GM12878 (cell line): ENCODE measurements around the gene CKAP5. TPM values are rescaled to one million over a fixed set of nuclear protein-coding genes. Genes with fewer than 3 reads are reported as not detected.

Experiments
- ATAC-seq: fragments of 200-7000 bp; cut with Tn5 transposase; 3 replicates; pipeline ENCODE4 v1.9.1; 2020; ENCODE audit warnings: mild to moderate bottlenecking, moderate library complexity
- BruUV-seq: library from RNA; stranded (reverse); fragments of 400-500 nt; replicated peaks from 2 replicates; lab custom pipeline; 2021; lab: Mats Ljungman, UMichigan
- CTCF ChIA-PET: fragments of 300-600 bp; sonication (Branson Sonifier 250); formaldehyde crosslinking; extraction: SDS; loops from one replicate; lab custom pipeline; 2021; ENCODE audit warnings: inconsistent platforms; lab: Yijun Ruan, JAX
- POLR2A ChIA-PET: fragments of 350-600 bp; formaldehyde crosslinking; extraction: SDS; loops from one replicate; lab custom pipeline; 2021; ENCODE audit warnings: inconsistent platforms; lab: Charles Lee
- RAD21 ChIA-PET: fragments of 300-600 bp; sonication (Branson Sonifier 250); formaldehyde crosslinking; loops from one replicate; lab custom pipeline; 2023; ENCODE audit warnings: antibody characterized with exemption; ENCODE audit not compliant: unreplicated experiment; lab: Charles Lee
- SMC1A ChIA-PET: fragments of 300-600 bp; sonication (Branson Sonifier 250); formaldehyde crosslinking; loops from one replicate; lab custom pipeline; 2023; ENCODE audit not compliant: unreplicated experiment, uncharacterized antibody; lab: Charles Lee
- DNase-seq: peaks from one replicate; pipeline ENCODE4 v3.0.0-alpha.2; 2011; ENCODE audit warnings: low read depth, low spot score
- FAIRE-seq: peaks from 3 replicates; lab custom pipeline; 2011; peaks lifted over from hg19 to GRCh38; lab: Jason Lieb, UNC
- H2AFZ ChIP-seq: 2 replicates; pipeline ENCODE4 v1.6.0; 2011; ENCODE audit warnings: low read depth, low read length, control low read depth; ENCODE audit not compliant: control insufficient read depth
- H3K27ac ChIP-seq: 2 replicates; pipeline ENCODE4 v1.5.1; 2011; ENCODE audit warnings: control low read depth; ENCODE audit not compliant: control insufficient read depth, insufficient read depth
- H3K27me3 ChIP-seq, 2 experiments: replicated peaks in 1 of 2; 2 replicates each; pipeline versions ENCODE4 v1.6.0 to v1.6.1; 2011; ENCODE audit warnings: low read length in 1 of 2; ENCODE audit not compliant: control insufficient read depth in 2 of 2, insufficient read depth in 2 of 2
- H3K36me3 ChIP-seq, 2 experiments: 2 replicates each; pipeline ENCODE4 v1.5.1; 2011; ENCODE audit warnings: low read length in 1 of 2; ENCODE audit not compliant: control insufficient read depth in 2 of 2, insufficient read depth in 2 of 2
- H3K4me1 ChIP-seq: 2 replicates; pipeline ENCODE4 v1.6.1; 2011; ENCODE audit warnings: mild to moderate bottlenecking, low read length, moderate library complexity, mixed read lengths; ENCODE audit not compliant: control insufficient read depth, insufficient read depth
- H3K4me2 ChIP-seq: 2 replicates; pipeline ENCODE4 v1.6.0; 2011; ENCODE audit warnings: control low read depth; ENCODE audit not compliant: control insufficient read depth, insufficient read depth
- H3K4me3 ChIP-seq: fragments of 200-600 bp; sonication (generic); 2 replicates; pipeline ENCODE4 v1.5.1; 2016
- H3K79me2 ChIP-seq: 2 replicates; pipeline ENCODE4 v1.6.0; 2011; ENCODE audit warnings: low read length; ENCODE audit not compliant: control insufficient read depth, insufficient read depth
- H3K9ac ChIP-seq: 2 replicates; pipeline ENCODE4 v1.8.0; 2011; ENCODE audit warnings: low read length, control low read depth, mixed read lengths; ENCODE audit not compliant: control insufficient read depth, insufficient read depth
- H3K9me3 ChIP-seq: replicated peaks from 3 replicates; pipeline ENCODE4 v1.5.1; 2011; ENCODE audit warnings: mild to moderate bottlenecking, low read length; ENCODE audit not compliant: control insufficient read depth, insufficient read depth
- H4K20me1 ChIP-seq: 2 replicates; pipeline ENCODE4 v1.6.0; 2011; ENCODE audit not compliant: control insufficient read depth, insufficient read depth
- CREM ChIP-seq: IDR thresholded peaks from 2 replicates; pipeline ENCODE4 v1.6.1; 2014; ENCODE audit warnings: antibody characterized with exemption, low read depth
- GABPA ChIP-seq: IDR thresholded peaks from 2 replicates; pipeline ENCODE4 v1.6.1; 2014; ENCODE audit warnings: antibody characterized with exemption, low read depth, mild to moderate bottlenecking, inconsistent platforms
- POU2F2 ChIP-seq: IDR thresholded peaks from 3 replicates; pipeline ENCODE4 v1.6.1; 2011; ENCODE audit warnings: low read depth, mild to moderate bottlenecking, low read length, borderline replicate concordance
- SPI1 ChIP-seq: IDR thresholded peaks from 2 replicates; pipeline ENCODE4 v1.6.1; 2011; ENCODE audit warnings: low read depth, mild to moderate bottlenecking, low read length, moderate library complexity, borderline replicate concordance; ENCODE audit not compliant: insufficient read depth
- WGBS: methylation state at CpG from one replicate; pipeline ENCODE4 v1.1.6; 2016; ENCODE audit warnings: low lambda C conversion rate; ENCODE audit not compliant: insufficient replicate concordance, insufficient coverage; ENCODE audit errors: missing lambda C conversion rate; 5-methylcytosine and 5-hydroxymethylcytosine counted together
- in situ Hi-C: fragments of 300-500 bp; cut with MboI; formaldehyde crosslinking; loops from 9 replicates; pipeline ENCODE4 v1.14.3; 2018; ENCODE audit warnings: mixed read lengths
- intact Hi-C: fragments of 100-400 bp; cut with micrococcal nuclease; formaldehyde crosslinking; loops from one replicate; pipeline ENCODE4 v1.14.2; 2022; ENCODE audit not compliant: unreplicated experiment
- polyA plus RNA-seq, 11 experiments: library from polyadenylated mRNA; depleted of rRNA in 4 of 11; unstranded in 6 of 11; stranded (reverse) in 5 of 11; fragments of >200 nt; fragmentation: Nextera tagmentation in 4 of 11; fragmentation: Illumina TruSeq in 1 of 11; extraction: Ambion mirVana in 4 of 11; extraction: Trizol in 1 of 11; gene quantifications; 1 replicate in 1 of 11; 2 replicates in 10 of 11; pipeline versions ENCODE4 v1.2.1 to v1.2.3, GENCODE V29; 2011 to 2016; ENCODE audit warnings: inconsistent platforms in 2 of 11, missing spikeins in 2 of 11, low read depth in 1 of 11
- total RNA-seq, 4 experiments: library from RNA; depleted of rRNA in 3 of 4; stranded (reverse); fragments of >200 nt in 3 of 4; fragmentation: Illumina TruSeq in 1 of 4; extraction: Trizol in 1 of 4; gene quantifications; 2 replicates each; pipeline versions ENCODE4 v1.2.1 to v1.2.3, GENCODE V29; 2013 to 2021
- TF ChIP-seq, protein P1 (sequence below): fragments of 450-650 bp; IDR thresholded peaks from 2 replicates; pipeline ENCODE4 v1.6.1; 2018; ENCODE audit warnings: mild to moderate bottlenecking, low read depth, moderate library complexity; ENCODE audit not compliant: partially characterized antibody
- TF ChIP-seq, protein P2 (sequence below): IDR thresholded peaks from 2 replicates; pipeline ENCODE4 v1.6.1; 2011; ENCODE audit warnings: borderline replicate concordance, low read depth, mild to moderate bottlenecking, moderate library complexity, low read length; ENCODE audit not compliant: insufficient read depth, poor library complexity, severe bottlenecking
- TF ChIP-seq, protein P3 (sequence below): IDR thresholded peaks from 2 replicates; pipeline ENCODE4 v1.6.1; 2011; ENCODE audit warnings: low read depth, mild to moderate bottlenecking, low read length, moderate library complexity, borderline replicate concordance; ENCODE audit errors: extremely low read depth
- TF ChIP-seq, protein P4 (sequence below): fragments of 150-350 bp; IDR thresholded peaks from 2 replicates; pipeline ENCODE4 v1.6.1; 2016; ENCODE audit warnings: low read depth, low read length

Gene CKAP5
- total and polyA plus RNA-seq, 10 of the 15 experiments (the other 5 are each of a cell fraction or from before 2014, with no cell fraction given) = 20.1 to 161 (median 79.8) TPM

DNA sequence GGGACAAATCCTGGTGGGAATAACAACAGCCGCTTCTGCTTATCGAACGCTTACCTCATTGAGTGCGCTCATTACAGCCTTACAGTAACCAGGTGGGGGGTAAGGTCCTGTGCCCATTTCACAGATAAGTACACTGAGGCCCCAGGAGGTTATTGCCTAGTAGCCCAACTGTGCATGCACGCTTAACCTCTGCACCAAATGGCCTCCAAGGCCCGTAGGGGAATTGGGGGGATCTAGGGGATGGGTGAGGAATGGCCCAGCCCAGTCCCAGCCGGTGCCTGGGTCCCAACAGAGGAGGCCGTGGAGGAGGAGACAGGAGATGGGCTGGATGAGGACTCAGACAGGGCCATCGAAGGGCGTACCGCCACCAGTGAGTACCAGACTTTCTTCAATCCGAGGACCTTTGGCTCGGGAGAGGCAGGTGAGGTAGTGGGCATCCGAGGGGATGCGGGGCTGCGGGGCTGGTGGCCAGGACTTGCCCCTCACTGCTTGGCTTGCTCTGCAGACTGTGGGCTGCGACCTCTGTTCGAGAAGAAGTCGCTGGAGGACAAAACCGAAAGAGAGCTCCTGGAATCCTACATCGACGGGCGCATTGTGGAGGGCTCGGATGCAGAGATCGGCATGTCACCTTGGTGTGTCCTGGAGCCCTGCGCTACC is 119.7 kb downstream of the CKAP5 start (continued):
- TF ChIP-seq, protein P1, sequence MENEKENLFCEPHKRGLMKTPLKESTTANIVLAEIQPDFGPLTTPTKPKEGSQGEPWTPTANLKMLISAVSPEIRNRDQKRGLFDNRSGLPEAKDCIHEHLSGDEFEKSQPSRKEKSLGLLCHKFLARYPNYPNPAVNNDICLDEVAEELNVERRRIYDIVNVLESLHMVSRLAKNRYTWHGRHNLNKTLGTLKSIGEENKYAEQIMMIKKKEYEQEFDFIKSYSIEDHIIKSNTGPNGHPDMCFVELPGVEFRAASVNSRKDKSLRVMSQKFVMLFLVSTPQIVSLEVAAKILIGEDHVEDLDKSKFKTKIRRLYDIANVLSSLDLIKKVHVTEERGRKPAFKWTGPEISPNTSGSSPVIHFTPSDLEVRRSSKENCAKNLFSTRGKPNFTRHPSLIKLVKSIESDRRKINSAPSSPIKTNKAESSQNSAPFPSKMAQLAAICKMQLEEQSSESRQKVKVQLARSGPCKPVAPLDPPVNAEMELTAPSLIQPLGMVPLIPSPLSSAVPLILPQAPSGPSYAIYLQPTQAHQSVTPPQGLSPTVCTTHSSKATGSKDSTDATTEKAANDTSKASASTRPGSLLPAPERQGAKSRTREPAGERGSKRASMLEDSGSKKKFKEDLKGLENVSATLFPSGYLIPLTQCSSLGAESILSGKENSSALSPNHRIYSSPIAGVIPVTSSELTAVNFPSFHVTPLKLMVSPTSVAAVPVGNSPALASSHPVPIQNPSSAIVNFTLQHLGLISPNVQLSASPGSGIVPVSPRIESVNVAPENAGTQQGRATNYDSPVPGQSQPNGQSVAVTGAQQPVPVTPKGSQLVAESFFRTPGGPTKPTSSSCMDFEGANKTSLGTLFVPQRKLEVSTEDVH = no peak
- no peak for TF ChIP-seq CREM

DNA sequence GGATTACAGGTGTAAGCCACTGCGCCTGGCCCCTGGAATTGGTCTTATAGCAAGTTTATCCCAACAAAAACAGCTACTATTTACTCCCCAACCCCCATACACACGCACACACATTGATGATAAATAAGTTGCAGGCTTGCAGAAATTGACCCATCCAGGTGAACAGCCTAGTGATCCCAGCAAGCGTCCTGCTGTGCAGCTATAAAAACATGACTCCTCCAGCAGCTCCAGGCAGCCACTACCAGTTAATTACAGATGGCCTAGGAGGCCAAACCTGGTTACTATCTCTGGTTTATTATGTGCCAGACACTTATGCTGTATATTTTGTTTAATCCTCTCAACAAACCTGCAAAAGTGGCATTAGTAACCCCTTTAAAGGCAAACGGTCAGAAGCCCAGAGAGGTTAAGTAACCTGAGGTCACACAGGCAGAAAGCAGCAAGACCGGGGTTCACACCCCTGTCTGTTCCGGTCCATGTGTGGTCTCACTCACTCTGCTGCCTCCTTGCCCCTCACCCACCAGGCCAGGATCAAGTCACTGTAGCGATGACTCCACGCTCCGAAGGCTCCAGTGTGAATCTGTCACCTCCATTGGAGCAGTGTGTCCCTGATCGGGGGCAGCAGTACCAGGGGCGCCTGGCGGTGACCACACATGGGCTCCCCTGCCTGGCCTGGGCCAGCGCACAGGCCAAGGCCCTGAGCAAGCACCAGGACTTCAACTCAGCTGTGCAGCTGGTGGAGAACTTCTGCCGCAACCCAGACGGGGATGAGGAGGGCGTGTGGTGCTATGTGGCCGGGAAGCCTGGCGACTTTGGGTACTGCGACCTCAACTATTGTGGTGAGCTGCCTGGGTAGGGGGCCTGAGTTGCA is 120.5 kb downstream of the CKAP5 start:
- Histone ChIP-seq H3K36me3 (no peaks in the 10 kb centered on the region), H3K9ac (no peak overlapping the region), H4K20me1 (no peaks in the 10 kb centered on the region), H3K9me3 (no peaks in the 10 kb centered on the region), H3K27ac (no peak overlapping the region), H3K4me2 (no peak overlapping the region), H3K4me1 (no peaks in the 10 kb centered on the region), H3K4me3 (no peak overlapping the region), H3K79me2 (no peaks in the 10 kb centered on the region), H3K27me3 (no peaks in the 10 kb centered on the region), H2AFZ (no peak overlapping the region)
- CTCF ChIA-PET = no interaction called here
- RAD21 ChIA-PET = interaction anchor here (0.6 kb wide), 1 partner anchor 48 kb away, joined by 4 read pairs; no protein-coding TSS in a partner anchor
- TF ChIP-seq GABPA (no peak), SPI1 (no peak), POU2F2 (no peak)
- TF ChIP-seq, protein P2, sequence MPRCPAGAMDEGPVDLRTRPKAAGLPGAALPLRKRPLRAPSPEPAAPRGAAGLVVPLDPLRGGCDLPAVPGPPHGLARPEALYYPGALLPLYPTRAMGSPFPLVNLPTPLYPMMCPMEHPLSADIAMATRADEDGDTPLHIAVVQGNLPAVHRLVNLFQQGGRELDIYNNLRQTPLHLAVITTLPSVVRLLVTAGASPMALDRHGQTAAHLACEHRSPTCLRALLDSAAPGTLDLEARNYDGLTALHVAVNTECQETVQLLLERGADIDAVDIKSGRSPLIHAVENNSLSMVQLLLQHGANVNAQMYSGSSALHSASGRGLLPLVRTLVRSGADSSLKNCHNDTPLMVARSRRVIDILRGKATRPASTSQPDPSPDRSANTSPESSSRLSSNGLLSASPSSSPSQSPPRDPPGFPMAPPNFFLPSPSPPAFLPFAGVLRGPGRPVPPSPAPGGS = no peak
- TF ChIP-seq, protein P3, sequence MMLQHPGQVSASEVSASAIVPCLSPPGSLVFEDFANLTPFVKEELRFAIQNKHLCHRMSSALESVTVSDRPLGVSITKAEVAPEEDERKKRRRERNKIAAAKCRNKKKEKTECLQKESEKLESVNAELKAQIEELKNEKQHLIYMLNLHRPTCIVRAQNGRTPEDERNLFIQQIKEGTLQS = no peak
- TF ChIP-seq, protein P4, sequence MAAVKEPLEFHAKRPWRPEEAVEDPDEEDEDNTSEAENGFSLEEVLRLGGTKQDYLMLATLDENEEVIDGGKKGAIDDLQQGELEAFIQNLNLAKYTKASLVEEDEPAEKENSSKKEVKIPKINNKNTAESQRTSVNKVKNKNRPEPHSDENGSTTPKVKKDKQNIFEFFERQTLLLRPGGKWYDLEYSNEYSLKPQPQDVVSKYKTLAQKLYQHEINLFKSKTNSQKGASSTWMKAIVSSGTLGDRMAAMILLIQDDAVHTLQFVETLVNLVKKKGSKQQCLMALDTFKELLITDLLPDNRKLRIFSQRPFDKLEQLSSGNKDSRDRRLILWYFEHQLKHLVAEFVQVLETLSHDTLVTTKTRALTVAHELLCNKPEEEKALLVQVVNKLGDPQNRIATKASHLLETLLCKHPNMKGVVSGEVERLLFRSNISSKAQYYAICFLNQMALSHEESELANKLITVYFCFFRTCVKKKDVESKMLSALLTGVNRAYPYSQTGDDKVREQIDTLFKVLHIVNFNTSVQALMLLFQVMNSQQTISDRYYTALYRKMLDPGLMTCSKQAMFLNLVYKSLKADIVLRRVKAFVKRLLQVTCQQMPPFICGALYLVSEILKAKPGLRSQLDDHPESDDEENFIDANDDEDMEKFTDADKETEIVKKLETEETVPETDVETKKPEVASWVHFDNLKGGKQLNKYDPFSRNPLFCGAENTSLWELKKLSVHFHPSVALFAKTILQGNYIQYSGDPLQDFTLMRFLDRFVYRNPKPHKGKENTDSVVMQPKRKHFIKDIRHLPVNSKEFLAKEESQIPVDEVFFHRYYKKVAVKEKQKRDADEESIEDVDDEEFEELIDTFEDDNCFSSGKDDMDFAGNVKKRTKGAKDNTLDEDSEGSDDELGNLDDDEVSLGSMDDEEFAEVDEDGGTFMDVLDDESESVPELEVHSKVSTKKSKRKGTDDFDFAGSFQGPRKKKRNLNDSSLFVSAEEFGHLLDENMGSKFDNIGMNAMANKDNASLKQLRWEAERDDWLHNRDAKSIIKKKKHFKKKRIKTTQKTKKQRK = no peak
- ATAC-seq = no peak
- POLR2A ChIA-PET = no interaction called here
- no peak for FAIRE-seq
- BruUV-seq = no TSS peak
- in situ Hi-C loops = no loop called here
- SMC1A ChIA-PET = no interaction called here
- intact Hi-C loops = no loop called here
- WGBS = 61% methylated on average over 19 of the region's 19 CpGs
- no peak for DNase-seq
